SU-DHL-6 (cell line): ENCODE measurements around the gene UNC5B.

Experiments
- H2AFZ ChIP-seq: fragments of 200-600 bp; sonication (generic); 2 replicates; pipeline ENCODE4 v1.6.1; 2014; ENCODE audit warnings: low read depth, mild to moderate bottlenecking, moderate library complexity, mixed read lengths, antibody characterized with exemption, low read length; ENCODE audit not compliant: severe bottlenecking
- H3F3A ChIP-seq: fragments of 200-600 bp; shearing (Covaris generic); 2 replicates; pipeline ENCODE4 v1.6.0; 2016; ENCODE audit warnings: antibody characterized with exemption, mild to moderate bottlenecking; ENCODE audit not compliant: insufficient read depth
- H3K27ac ChIP-seq: fragments of 200-600 bp; sonication (generic); 2 replicates; pipeline ENCODE4 v1.5.1; 2016; ENCODE audit warnings: low read depth, mild to moderate bottlenecking, low read length, moderate library complexity, mixed read lengths
- H3K27me3 ChIP-seq: fragments of 200-600 bp; sonication (generic), shearing (Covaris generic); 2 replicates; pipeline ENCODE4 v1.6.0; 2014; ENCODE audit warnings: mild to moderate bottlenecking, low read length
- H3K36me3 ChIP-seq: fragments of 200-600 bp; sonication (generic); 2 replicates; pipeline ENCODE4 v1.6.1; 2014; ENCODE audit warnings: mild to moderate bottlenecking, low read length, mixed read lengths
- H3K4me2 ChIP-seq: fragments of 300-600, 200-600 bp; shearing (Covaris generic), sonication (generic); 2 replicates; pipeline ENCODE4 v1.6.0; 2014; ENCODE audit warnings: low read length, low read depth, mild to moderate bottlenecking; ENCODE audit not compliant: poor library complexity, severe bottlenecking
- H3K4me3 ChIP-seq: fragments of 200-600 bp; sonication (generic); 2 replicates; pipeline ENCODE4 v1.5.1; 2014; ENCODE audit warnings: antibody characterized with exemption, low read length, mild to moderate bottlenecking, mixed read lengths; ENCODE audit not compliant: insufficient read depth, poor library complexity, severe bottlenecking
- H3K79me2 ChIP-seq: fragments of 200-600 bp; sonication (generic); 2 replicates; pipeline ENCODE4 v1.6.1; 2014; ENCODE audit warnings: mild to moderate bottlenecking, low read length, moderate library complexity; ENCODE audit not compliant: insufficient read depth
- H3K9ac ChIP-seq: fragments of 200-600 bp; sonication (generic); 2 replicates; pipeline ENCODE4 v1.7.0; 2014; ENCODE audit warnings: mild to moderate bottlenecking, low read length
- H3K9me2 ChIP-seq: fragments of 200-600 bp; sonication (generic); replicated peaks from 2 replicates; pipeline ENCODE4 v1.6.1; 2014; ENCODE audit warnings: low read length; ENCODE audit not compliant: insufficient read depth
- H3K9me3 ChIP-seq: fragments of 200-600 bp; sonication (generic); 2 replicates; pipeline ENCODE4 v1.6.1; 2014; ENCODE audit warnings: low read length, mixed read lengths; ENCODE audit not compliant: insufficient read depth
- H4K20me1 ChIP-seq: fragments of 200-600 bp; sonication (generic); 2 replicates; pipeline ENCODE4 v1.6.1; 2014; ENCODE audit warnings: low read depth, mild to moderate bottlenecking, antibody characterized with exemption, low read length, moderate library complexity, mixed read lengths
- CTCF ChIP-seq: fragments of 200-600 bp; sonication (generic); IDR thresholded peaks from one replicate; pipeline ENCODE4 v1.5.1; 2017; ENCODE audit warnings: antibody characterized with exemption, mild to moderate bottlenecking, low read length, moderate library complexity; ENCODE audit not compliant: insufficient read depth, poor library complexity, severe bottlenecking
- EZH2phosphoT487 ChIP-seq: fragments of 200-600 bp; sonication (generic), shearing (Covaris generic); conservative IDR thresholded peaks from 2 replicates; pipeline ENCODE4 v1.6.1; 2018; ENCODE audit warnings: mild to moderate bottlenecking, antibody characterized with exemption, low read length, moderate library complexity, mixed read lengths

UNC5B gene

GRCh38 chr10:71300555-71301370 lies 88.4 kb downstream of the UNC5B start:
- H3K79me2 ChIP-seq: no peaks in the 10 kb centered on the region
- H3K9ac ChIP-seq: no peak overlapping the region
- H3K9me3 ChIP-seq: no peaks in the 10 kb centered on the region
- TF ChIP-seq CTCF: no peak
- TF ChIP-seq EZH2phosphoT487: no peak
- H3K9me2 ChIP-seq: no peaks in the 10 kb centered on the region
- H3F3A ChIP-seq: no peaks in the 10 kb centered on the region
- H3K36me3 ChIP-seq: no peaks in the 10 kb centered on the region
- no peak overlapping the region for H3K4me2 ChIP-seq
- no peak overlapping the region for H3K27ac ChIP-seq
- H2AFZ ChIP-seq: no peak overlapping the region
- H3K4me3 ChIP-seq: no peak overlapping the region
- no peaks in the 10 kb centered on the region for H4K20me1 ChIP-seq
- no peaks in the 10 kb centered on the region for H3K27me3 ChIP-seq

DNA sequence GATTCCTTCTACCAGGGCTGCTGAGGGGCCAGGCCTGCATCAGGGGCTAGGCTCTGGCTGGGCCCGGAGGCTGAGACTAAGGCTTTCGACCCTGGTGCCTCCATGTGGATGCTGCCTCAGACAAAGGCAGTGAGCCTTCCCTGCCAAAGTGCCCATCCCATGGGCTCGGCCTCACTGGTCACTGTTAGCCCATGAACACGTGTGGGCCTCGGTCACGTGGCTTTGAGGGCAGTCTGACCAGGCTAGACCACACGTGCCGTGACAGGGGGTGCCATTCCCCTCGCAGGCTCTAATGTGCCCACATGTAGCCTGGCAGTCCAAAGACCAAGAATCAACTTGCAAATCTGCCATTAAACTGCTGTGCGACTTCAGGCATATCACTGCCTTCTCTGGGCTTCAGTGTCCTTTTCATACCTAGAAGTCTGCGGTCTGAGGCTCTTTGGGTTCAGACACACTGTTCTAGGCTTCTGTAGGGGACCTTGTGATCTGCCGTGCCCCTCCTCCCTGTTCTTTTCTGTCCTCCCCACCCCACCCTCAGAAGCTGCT lies 89.1 kb downstream of the UNC5B start:
- H3K27ac ChIP-seq: no peak overlapping the region
- H2AFZ ChIP-seq: no peak overlapping the region
- no peaks in the 10 kb centered on the region for H3K9me3 ChIP-seq
- H3K4me3 ChIP-seq: no peak overlapping the region
- no peaks in the 10 kb centered on the region for H3K9me2 ChIP-seq
- H3K79me2 ChIP-seq: no peaks in the 10 kb centered on the region
- H3K4me2 ChIP-seq: no peak overlapping the region
- H3K27me3 ChIP-seq: no peaks in the 10 kb centered on the region
- H4K20me1 ChIP-seq: no peaks in the 10 kb centered on the region
- H3F3A ChIP-seq: no peaks in the 10 kb centered on the region
- no peak overlapping the region for H3K9ac ChIP-seq
- no peaks in the 10 kb centered on the region for H3K36me3 ChIP-seq
- TF ChIP-seq EZH2phosphoT487: no peak

GRCh38 chr10:71302451-71302850 lies 90.1 kb downstream of the UNC5B start:
- H3F3A ChIP-seq: no peaks in the 10 kb centered on the region

More at GRCh38 chr10:71302451-71302850, 90.1 kb downstream of the UNC5B start:
- H3K9ac ChIP-seq: no peak overlapping the region
- H2AFZ ChIP-seq: no peak overlapping the region
- no peak for TF ChIP-seq EZH2phosphoT487
- TF ChIP-seq CTCF: no peak
- no peak overlapping the region for H3K27ac ChIP-seq
- no peaks in the 10 kb centered on the region for H3K9me3 ChIP-seq
- no peaks in the 10 kb centered on the region for H3K9me2 ChIP-seq
- H4K20me1 ChIP-seq: no peaks in the 10 kb centered on the region
- H3K4me2 ChIP-seq: no peak overlapping the region
- no peaks in the 10 kb centered on the region for H3K79me2 ChIP-seq
- H3K36me3 ChIP-seq: no peaks in the 10 kb centered on the region
- no peaks in the 10 kb centered on the region for H3K27me3 ChIP-seq
- no peak overlapping the region for H3K4me3 ChIP-seq
